Smooth muscle cell of the brain vasculature (primary cell): ENCODE measurements around the gene IKZF1.

Experiments
- DNase-seq: peaks from one replicate; pipeline ENCODE4 v3.0.0-alpha.2; 2012; ENCODE audit warnings: low read depth, low spot score

IKZF1 gene

DNA sequence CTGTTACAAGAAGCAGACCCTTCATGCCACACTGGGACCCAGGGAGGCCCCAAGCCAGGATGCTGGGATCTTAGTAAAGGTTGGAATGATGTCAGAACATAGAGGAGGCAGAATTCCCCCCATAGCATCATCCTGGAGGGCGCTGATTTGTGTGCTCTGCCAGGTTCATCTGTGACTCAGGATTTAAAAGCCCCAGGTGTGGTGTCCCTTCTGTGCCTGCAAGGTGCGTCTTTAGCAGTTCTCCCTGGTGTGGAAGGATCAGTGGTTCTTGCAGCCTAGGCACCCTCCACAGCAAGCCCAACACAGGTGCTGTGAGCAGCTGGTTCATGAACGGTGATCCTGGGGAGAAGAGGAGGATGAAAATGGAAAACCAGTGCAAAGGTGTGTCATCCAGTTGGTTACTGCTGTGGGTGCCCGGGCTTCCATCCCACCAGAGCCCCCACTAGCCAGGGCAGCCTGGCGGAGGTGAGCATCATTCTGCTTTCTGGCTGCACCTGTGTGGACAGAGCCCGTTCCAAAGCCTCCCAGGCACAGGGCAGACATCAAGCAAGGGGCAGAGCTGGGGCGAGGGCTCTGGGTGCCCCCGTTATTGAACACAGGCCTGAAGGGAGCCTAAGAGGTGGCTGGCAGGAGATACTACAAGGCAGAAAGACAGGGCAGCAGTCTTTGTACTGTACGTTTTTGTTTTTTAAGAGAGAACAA, 49.5 kb downstream of the IKZF1 start:
- DNase-seq, result no peak

GRCh38 chr7:50355817-50356178, 51.3 kb downstream of the IKZF1 start:
- no peak for DNase-seq

GRCh38 chr7:50356212-50356944, 51.9 kb downstream of the IKZF1 start:
- no peak for DNase-seq

DNA sequence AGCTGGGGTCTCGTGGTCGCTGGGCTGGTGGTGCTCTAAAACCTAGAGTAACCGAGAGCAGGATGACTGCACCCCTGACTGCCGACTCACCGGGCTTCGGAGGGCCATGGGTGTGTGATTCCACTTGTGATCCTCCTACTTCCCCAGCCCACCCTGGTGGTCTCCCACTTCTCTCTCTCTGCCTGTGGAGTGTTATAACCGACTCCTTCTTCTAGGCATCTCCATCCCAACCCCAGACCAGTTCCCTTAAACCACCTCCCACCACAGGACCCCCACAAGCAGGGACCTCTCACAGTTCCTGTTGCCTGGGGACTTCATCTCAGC, 52.4 kb downstream of the IKZF1 start:
- no peak for DNase-seq

- no peak for DNase-seq
These were observed 52.9 kb downstream of the IKZF1 start for GRCh38 chr7:50357426-50357825.

DNA sequence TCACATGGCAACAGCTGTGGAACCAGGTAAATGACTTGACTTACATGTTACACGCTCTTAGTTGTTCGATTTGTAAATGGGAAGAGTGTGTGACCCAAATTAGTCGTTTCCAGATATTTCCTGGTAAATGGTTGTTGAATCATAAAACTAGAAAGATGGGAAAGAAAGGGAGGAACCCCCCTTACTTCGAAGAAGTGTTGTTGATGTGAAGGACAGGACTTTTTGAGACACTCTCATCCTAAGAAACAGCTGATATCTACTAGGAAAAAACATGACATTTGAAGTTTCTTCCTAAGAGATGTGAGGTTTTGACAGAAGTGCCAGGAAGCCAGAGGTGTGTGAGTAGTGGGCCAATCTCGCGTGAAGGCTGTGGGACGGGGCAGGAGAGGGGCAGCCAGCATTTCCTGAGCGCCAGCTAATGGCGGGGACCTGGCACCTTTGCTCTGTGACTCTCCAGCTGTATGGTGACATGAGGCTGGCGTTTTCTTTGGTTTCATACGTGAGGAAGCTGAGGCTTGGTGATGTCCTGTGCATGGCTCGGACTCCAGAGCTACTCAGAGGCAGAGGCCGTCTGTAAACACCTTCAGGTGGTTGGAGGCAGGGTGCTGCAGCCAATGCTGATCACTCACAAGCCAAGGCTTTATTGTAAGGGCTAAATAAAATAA, 53.7 kb downstream of the IKZF1 start:
- DNase-seq, result no peak

- no peak for DNase-seq
These were observed 54.3 kb downstream of the IKZF1 start for GRCh38 chr7:50358779-50359178.

DNA sequence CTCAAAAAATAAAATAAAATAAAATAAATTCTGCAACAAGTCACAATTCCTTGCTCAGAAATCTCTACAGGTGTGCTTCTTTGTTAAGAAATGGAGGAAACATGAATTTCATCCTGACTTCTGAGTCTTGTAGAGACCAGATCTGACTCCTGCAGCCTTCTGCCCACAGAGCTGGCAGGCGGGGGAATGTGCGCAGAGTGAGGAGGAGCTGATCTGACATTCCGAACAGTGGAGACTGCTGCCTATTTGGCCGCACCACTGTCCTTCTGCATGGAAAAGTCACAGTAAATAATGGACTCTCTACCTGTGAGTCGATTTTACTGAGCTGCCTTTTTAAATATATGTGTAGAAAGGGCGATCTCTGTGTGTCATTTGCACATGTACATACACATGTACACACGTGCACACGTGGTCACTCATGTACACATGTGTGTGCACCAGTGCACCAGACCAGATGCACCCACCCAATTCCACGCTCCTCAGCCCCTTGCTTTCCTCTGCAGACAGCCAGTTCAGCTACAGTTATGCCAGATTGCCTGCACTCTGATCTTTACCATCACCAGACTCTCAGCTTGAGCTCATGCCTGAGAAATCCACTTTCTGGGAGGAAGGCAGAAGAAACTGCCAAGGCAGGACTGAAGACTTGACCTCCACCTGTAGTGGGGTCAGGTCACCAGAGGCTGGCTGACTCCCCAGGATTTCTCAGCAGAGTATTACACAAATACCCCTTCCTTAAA, 54.9 kb downstream of the IKZF1 start:
- DNase-seq, result no peak

GRCh38 chr7:50359995-50360925, 55.7 kb downstream of the IKZF1 start:
- DNase-seq, result no peak

- DNase-seq, result no peak
These were observed 57.6 kb downstream of the IKZF1 start for GRCh38 chr7:50362142-50362541.

DNA sequence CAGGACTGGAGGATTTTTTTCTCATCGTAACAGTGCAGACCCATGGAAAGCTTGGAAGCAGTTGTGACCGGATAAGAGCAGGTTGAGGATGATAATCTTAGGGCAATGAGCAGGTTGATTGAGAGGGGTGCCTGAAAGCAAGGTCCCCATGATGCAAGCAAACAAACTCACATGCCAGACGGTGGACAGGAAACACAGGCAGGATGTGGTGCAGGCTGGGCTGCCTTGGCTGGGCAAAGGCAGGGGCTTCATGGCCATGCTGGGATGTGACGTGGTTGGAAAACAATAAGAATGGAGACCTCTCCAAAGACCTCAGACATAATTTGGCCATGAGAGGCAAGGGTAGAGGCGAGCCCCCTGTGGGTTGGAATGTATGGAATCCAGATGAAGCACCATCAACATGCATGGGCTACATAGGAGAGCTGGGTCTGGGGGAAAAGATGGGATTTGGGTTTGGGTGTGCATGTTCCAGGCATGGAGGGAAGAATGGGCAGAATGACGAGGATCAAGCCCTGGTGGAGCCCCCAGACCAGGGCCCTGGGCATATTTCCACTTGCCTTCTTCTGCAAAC, 58.3 kb downstream of the IKZF1 start:
- no peak for DNase-seq

- DNase-seq, result no peak
These were observed 59.0 kb downstream of the IKZF1 start for GRCh38 chr7:50363327-50364060.

DNA sequence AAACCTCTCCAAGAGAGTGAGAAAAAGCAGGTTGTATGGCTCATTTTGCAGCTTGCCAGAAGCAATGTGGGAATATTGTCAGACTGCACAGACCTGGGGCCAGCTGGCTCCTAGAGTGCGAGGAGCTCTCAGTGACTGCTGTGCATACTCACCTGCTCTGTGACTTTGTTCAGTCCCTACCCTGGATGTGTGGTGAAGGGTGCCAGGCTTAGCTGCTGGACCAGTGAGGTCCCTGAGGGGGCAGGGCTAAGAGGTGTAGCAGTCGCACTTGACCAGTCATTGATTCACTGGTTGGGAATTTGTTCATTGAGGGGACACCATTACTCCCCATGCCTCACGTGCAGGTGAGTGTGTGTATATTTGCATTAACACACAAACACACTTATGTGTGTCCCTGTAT, 60.1 kb downstream of the IKZF1 start:
- DNase-seq, result no peak

GRCh38 chr7:50366311-50366710, 61.8 kb downstream of the IKZF1 start:
- DNase-seq, result no peak

DNA sequence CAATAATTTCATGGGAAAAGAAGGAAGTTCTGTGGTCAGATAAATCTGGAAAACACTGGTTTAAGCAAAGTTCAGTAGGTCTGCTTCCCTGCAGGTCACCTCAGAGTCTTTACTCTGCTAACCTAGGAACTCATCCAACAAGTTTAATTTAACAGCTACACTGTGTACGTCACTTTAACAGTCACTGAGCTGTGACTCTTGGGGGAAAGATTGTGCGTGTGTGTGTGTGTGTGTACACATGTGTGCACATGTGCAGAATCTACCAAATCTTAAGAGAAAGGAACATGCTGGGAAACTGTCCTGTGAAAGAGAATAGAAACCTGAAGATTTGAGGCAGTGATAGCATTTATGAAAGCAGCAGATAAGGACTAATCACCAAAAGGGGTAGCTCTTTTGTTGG, 62.6 kb downstream of the IKZF1 start:
- no peak for DNase-seq

DNA sequence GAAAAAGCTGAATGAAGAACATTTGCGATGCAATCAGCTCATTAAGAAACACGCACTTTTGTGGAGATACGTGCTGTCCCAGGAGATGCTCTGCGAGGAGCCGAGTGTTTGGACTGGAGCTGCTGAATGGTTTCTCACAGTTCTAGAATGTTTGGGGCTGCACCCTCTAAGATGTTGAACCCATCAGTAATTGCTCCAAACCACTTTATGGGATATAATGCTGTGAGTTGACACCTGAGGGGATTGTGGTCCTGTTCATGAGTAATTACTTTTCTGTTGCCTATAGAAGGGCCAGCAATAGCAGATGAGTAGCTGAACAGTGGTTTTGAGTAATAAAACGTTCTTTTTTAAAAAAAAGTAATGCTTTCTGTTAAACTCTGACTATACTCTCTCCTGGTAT, 63.1 kb downstream of the IKZF1 start:
- DNase-seq, result no peak

GRCh38 chr7:50368366-50368765, 63.9 kb downstream of the IKZF1 start:
- no peak for DNase-seq

DNA sequence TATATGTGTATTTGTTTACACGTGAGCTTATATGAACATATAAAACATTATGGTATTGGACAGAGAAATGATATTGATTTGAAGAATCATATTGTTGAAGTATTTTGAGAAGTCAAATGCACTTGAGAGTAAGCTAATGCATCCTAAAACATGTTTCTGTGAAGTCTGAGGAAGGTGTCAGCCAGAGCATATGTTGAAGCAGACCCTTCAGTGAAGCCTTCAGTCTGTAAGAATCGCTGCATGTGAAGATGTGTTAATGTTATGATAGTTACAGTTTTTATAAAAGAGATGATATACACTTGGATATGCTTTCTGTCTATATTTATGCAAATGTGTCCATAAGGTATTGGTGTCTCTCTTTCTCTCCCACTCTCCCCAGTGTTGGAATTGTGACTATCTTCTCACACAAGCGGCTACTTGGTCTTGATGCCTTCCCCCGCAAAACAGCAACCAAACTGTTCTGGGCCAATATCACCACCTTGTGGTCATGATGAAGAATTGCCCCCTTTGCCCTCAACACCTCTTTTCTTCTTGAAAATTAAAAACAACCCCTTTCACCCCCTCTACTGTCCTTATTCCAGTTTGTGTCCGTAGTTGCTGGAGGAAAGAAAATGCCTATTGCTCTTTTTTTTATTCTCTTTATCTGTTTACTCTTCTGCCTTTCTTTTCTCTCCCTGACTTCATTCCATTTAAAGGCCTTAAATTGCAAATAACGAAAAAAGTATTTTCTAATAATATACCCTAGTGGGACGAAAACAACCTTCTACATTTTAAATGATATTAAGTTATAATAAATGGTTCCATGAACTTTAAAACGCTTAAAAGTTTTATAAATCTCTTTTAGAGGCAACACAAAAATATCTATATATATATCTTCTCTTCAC, 64.9 kb downstream of the IKZF1 start:
- DNase-seq, result no peak

GRCh38 chr7:50370884-50371283, 66.4 kb downstream of the IKZF1 start:
- no peak for DNase-seq
